ENCODE data around the gene ZXDC. TPM values are rescaled to one million over a fixed set of nuclear protein-coding genes. Genes with fewer than 3 reads are reported as not detected.

ZXDC gene
- polyA plus RNA-seq, 3 donors: 31.3 to 46.5 (median 45.9) TPM

GRCh38 chr3:126494970-126495230, 19.2 kb upstream of the ZXDC start:
- DNase-seq: no peak

- no peak for DNase-seq
These were observed 18.7 kb upstream of the ZXDC start for GRCh38 chr3:126494204-126494969.

- DNase-seq: no peak
These were observed 18.0 kb upstream of the ZXDC start for GRCh38 chr3:126493739-126494138.

GRCh38 chr3:126493051-126493450, 17.4 kb upstream of the ZXDC start:
- DNase-seq: no peak

GRCh38 chr3:126491221-126492013, 15.7 kb upstream of the ZXDC start:
- DNase-seq: no peak

- no peak for DNase-seq
These were observed 14.9 kb upstream of the ZXDC start for GRCh38 chr3:126490619-126491018.

- DNase-seq: no peak
These were observed 13.3 kb upstream of the ZXDC start for GRCh38 chr3:126488886-126489569.

- no peak for DNase-seq
These were observed 12.5 kb upstream of the ZXDC start for GRCh38 chr3:126488185-126488584.

GRCh38 chr3:126487151-126487771, 11.6 kb upstream of the ZXDC start:
- no peak for DNase-seq

- no peak for DNase-seq
These were observed 10.7 kb upstream of the ZXDC start for GRCh38 chr3:126486360-126486847.

GRCh38 chr3:126485956-126486355, 10.3 kb upstream of the ZXDC start:
- DNase-seq: no peak

GRCh38 chr3:126485176-126485897, 9.6 kb upstream of the ZXDC start:
- no peak for DNase-seq

- no peak for DNase-seq
These were observed 9.0 kb upstream of the ZXDC start for GRCh38 chr3:126484662-126485061.

GRCh38 chr3:126484148-126484547, 8.5 kb upstream of the ZXDC start:
- no peak for DNase-seq

GRCh38 chr3:126483321-126483761, 7.7 kb upstream of the ZXDC start:
- DNase-seq: no peak

GRCh38 chr3:126482503-126483255, 7.0 kb upstream of the ZXDC start:
- DNase-seq: no peak

- no peak for DNase-seq
These were observed 6.3 kb upstream of the ZXDC start for GRCh38 chr3:126481808-126482502.

- no peak for DNase-seq
These were observed 5.2 kb upstream of the ZXDC start for GRCh38 chr3:126480861-126481260.

- DNase-seq: no peak
These were observed 4.5 kb upstream of the ZXDC start for GRCh38 chr3:126480206-126480605.

GRCh38 chr3:126479642-126480041, 4.0 kb upstream of the ZXDC start:
- DNase-seq: no peak

Data from renal pelvis (tissue), 4 donors.